ENCODE data around the gene PAPLN. TPM values are rescaled to one million over a fixed set of nuclear protein-coding genes. Genes with fewer than 3 reads are reported as not detected.
"Not testable (repeated sequence)": the region's sequence is repeated elsewhere in the genome, so short reads cannot be mapped to it uniquely, and the experiment has no call there.

The PAPLN gene
- total RNA-seq, 1 donor = 0.31 TPM

DNA sequence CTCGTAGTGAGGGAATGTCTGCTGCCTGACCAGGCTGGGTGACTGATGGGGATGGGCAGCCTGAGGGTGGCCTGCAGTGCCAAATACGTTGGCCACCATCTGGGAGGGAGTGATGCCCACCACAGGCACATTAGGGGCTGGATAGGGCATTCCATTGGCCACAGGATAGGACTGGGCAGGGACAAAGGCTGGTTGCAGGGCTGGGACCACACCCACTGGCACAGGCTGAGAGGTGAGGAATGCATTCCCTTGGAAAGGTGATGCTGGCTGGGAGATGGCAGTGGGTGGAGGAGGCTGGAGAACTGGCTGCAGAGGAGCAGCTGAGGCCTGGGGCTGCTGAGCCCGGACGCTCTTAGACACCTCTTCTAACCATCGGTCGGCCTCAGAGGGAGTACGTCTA is 39.5 kb downstream of the PAPLN start:
- Histone ChIP-seq H3K27me3 (ENCODE audit: insufficient read depth, low read length) (no peaks in the 10 kb centered on the region), H3K4me1 (ENCODE audit: insufficient read depth, low read length) (no peaks in the 10 kb centered on the region)

DNA sequence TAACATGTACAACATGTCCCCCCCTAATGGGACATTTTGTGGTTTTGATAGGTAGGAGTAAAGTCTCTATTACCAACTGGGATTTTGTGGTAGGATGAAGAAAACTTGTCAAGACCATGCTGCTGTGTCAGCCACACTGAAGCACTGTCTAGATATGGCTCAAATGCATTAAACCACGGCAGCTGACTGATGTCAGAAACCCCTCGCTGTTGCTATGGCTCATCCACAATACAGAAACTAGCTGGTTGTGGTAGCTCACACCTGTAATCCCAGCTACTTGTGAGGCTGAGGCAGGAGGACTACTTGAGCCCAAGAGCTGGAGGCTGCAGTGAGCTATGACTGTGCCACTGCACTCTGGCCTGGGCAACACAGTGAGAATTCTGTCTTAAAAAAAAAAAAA is 40.1 kb downstream of the PAPLN start:
- Histone ChIP-seq H3K4me3 (ENCODE audit: low read length) (no peak overlapping the region), H3K27me3 (ENCODE audit: insufficient read depth, low read length) (no peaks in the 10 kb centered on the region), H3K9me3 (ENCODE audit: low read depth, low read length) (no peaks in the 10 kb centered on the region), H3K4me1 (ENCODE audit: insufficient read depth, low read length) (no peaks in the 10 kb centered on the region)

More for the DNA sequence above, 39.5 kb downstream of the PAPLN start:
- Histone ChIP-seq H3K4me3 (ENCODE audit: low read length) (no peak overlapping the region), H3K9me3 (ENCODE audit: low read depth, low read length) (no peaks in the 10 kb centered on the region)

DNA sequence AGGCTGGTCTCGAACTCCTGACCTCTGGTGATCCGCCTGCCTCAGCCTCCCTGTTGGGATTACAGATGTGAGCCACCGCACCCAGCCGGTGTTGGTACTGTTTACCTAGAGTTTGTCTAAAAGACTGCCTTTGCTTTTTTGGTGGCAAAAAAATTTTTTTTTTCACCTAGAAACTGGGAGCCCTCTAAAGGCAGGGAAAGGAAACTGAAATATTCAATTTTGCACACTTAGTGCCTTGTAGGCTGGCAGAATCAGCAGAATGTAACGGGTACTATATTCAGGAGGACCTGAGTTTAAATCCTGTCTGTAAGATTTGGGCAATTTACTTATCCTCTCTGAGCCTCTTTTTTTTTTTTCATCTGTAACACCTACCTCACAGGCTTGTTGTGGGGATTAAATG is 43.6 kb downstream of the PAPLN start:
- no peaks in the 10 kb centered on the region for H3K27me3 ChIP-seq (ENCODE audit: insufficient read depth, low read length)
- H3K4me1 ChIP-seq (ENCODE audit: insufficient read depth, low read length) = no peaks in the 10 kb centered on the region
- no peak overlapping the region for H3K4me3 ChIP-seq (ENCODE audit: low read length)
- H3K9me3 ChIP-seq (ENCODE audit: low read depth, low read length) = no peaks in the 10 kb centered on the region

DNA sequence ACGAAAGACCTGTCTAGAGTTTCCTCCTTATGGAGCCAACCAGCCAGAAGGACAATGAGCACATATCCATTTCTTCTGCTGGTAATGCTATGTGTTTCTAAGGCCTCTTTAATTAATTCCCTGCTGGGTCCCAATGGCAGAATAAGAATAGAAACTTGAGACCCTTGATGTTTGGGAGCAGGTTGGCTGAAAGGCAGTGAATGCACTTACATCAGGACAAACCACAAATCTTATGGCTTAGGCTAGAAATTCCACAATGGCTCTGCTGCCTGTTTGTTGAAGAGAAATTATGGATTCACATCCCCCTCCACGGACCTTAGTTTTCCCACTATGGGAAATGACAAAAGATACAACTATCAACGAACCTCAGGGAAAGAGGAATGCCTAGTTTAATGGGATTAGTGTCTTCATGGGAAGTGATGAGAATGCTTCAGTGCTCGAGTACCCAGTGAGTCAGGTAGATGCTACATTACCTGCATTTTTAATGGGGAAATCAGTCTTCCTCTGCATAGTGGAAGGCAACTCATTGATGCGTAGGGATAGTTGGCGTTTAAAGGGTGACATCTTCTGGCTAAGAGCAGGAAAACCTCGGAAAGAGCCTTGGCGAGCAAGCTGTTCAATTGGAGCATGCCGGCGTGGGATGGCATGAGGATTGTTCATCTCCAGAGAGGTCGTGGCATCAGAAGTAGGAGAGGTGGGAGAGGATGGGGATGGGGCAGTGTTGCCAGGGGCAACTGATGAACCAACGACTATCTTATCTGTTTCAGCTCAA is 46.5 kb downstream of the PAPLN start:
- Histone ChIP-seq H3K27me3 (ENCODE audit: insufficient read depth, low read length) (no peaks in the 10 kb centered on the region), H3K4me1 (ENCODE audit: insufficient read depth, low read length) (no peaks in the 10 kb centered on the region), H3K9me3 (ENCODE audit: low read depth, low read length) (no peaks in the 10 kb centered on the region), H3K4me3 (ENCODE audit: low read length) (no peak overlapping the region)

DNA sequence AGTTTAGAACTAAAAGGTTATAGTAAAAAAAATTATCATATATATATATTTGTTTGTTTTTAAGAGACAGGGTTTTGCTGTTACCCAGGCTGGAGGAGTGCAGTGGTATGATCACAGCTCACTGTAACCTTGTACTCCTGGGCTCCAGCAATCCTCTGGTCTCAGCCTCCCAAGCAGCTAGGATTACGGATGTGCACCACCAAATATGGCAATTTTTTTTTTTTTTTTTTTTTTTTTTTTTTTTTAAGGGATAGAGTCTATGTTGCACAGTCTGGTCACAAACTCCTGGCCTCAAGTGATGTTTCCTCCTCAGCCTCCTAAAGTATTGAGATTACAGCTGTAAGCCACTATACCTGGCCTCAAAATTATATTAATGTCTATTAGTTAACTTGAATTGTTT is 48.7 kb downstream of the PAPLN start:
- H3K4me1 ChIP-seq (ENCODE audit: insufficient read depth, low read length) = no peaks in the 10 kb centered on the region
- H3K27me3 ChIP-seq (ENCODE audit: insufficient read depth, low read length) = no peaks in the 10 kb centered on the region
- no peak overlapping the region for H3K4me3 ChIP-seq (ENCODE audit: low read length)
- no peaks in the 10 kb centered on the region for H3K9me3 ChIP-seq (ENCODE audit: low read depth, low read length)

DNA sequence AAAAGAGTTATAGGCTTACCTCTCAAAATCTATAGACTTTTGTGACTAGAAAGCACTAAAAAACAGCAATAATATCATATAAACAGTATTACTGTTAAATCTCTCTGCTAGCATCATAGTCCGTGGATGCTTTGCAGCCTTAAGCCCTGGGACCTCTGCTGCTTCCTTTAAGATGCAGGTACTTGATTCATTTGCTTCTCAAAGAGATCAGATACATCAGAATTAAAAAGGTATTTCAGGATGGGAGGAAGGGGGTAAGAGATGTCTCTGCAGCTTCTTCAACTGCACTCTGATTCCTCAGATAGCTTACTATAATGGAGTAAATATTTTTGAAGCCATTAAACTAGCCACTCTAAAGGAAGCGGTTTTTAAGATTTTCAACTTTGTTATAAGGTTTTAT is 49.3 kb downstream of the PAPLN start:
- H3K27me3 ChIP-seq (ENCODE audit: insufficient read depth, low read length) = no peaks in the 10 kb centered on the region
- no peaks in the 10 kb centered on the region for H3K4me1 ChIP-seq (ENCODE audit: insufficient read depth, low read length)
- H3K9me3 ChIP-seq (ENCODE audit: low read depth, low read length) = no peaks in the 10 kb centered on the region
- no peak overlapping the region for H3K4me3 ChIP-seq (ENCODE audit: low read length)

DNA sequence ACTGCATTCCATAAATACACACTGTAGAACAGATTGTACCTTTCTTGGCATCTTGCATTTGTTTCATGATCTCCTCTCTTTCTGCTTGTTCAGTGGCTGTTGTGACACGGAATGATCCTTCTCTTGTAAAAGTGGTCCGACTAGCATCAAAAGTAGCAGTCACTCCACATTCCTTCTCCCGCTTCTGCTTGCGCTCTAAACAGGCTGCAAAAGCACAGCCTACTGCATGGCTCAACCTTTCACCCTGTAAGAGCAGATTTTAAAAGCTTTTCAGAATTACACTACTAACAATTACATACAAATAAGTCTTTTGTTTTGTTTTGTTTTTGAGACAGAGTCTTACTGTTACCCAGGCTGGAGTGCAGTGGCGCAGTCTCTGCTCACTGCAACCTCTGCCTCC is 49.8 kb downstream of the PAPLN start:
- H3K4me3 ChIP-seq (ENCODE audit: low read length) = no peak overlapping the region
- H3K27me3 ChIP-seq (ENCODE audit: insufficient read depth, low read length) = no peaks in the 10 kb centered on the region
- H3K9me3 ChIP-seq (ENCODE audit: low read depth, low read length) = no peaks in the 10 kb centered on the region
- no peaks in the 10 kb centered on the region for H3K4me1 ChIP-seq (ENCODE audit: insufficient read depth, low read length)

DNA sequence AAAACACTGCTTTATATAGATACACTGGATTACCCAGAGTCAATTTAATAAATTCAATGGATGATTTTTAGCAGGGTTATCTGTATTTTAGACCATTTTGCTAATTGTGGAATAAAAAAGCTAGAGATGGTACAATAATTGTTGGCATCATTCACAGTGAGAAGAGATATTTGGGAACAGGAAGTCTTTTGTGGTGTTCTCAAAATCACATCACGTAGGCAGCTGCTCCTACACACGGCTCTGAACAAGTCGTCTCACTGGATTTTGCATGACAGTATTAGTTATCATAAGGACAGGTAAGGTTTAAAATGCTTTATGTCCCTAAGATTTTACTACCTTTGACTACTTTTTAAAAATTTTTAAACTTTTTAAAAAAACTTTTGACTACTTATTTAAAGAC is 52.0 kb downstream of the PAPLN start:
- no peak overlapping the region for H3K4me3 ChIP-seq (ENCODE audit: low read length)
- H3K9me3 ChIP-seq (ENCODE audit: low read depth, low read length) = no peaks in the 10 kb centered on the region
- H3K27me3 ChIP-seq (ENCODE audit: insufficient read depth, low read length) = no peaks in the 10 kb centered on the region
- H3K4me1 ChIP-seq (ENCODE audit: insufficient read depth, low read length) = no peaks in the 10 kb centered on the region

DNA sequence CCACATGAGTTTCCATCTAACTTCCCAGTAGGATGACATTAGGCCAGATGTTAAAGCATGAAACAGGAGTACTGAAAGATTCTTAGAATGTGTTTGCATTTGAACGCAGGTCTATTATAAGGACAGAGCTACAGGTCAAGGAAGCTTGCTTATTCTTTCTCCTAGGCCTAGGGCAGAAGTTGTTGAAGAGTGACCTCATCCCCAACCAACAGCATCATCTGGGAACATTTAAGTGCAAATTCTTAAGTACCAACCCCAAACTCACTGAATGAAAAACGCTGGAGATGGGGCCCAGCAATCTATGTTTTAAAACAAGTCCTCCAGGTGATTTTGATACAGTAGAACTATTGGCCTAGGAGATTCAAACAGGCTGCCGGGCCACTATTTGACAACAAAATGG is 52.4 kb downstream of the PAPLN start:
- Histone ChIP-seq H3K27me3 (ENCODE audit: insufficient read depth, low read length) (no peaks in the 10 kb centered on the region), H3K4me1 (ENCODE audit: insufficient read depth, low read length) (no peaks in the 10 kb centered on the region), H3K9me3 (ENCODE audit: low read depth, low read length) (no peaks in the 10 kb centered on the region), H3K4me3 (ENCODE audit: low read length) (no peak overlapping the region)

DNA sequence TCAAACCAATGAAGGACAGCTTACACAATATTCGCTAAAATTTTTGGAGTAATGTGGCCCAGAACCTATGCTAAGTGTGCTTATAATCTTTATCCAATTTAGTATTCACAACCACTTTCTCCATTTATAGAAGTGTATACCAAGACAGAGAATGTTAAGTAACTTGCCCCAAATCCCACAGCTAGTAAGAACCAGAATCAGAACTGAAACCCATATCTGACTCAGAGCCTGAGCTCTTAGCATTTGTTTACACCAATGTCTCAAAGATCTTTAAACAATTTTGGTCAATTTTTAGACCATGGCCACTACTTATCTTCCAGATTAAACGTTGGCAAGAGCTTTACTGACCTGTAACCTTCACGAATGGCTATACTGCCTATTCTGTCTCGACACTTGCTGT is 53.0 kb downstream of the PAPLN start:
- Histone ChIP-seq H3K4me3 (ENCODE audit: low read length) (no peak overlapping the region), H3K27me3 (ENCODE audit: insufficient read depth, low read length) (no peaks in the 10 kb centered on the region), H3K4me1 (ENCODE audit: insufficient read depth, low read length) (no peaks in the 10 kb centered on the region), H3K9me3 (ENCODE audit: low read depth, low read length) (no peaks in the 10 kb centered on the region)

DNA sequence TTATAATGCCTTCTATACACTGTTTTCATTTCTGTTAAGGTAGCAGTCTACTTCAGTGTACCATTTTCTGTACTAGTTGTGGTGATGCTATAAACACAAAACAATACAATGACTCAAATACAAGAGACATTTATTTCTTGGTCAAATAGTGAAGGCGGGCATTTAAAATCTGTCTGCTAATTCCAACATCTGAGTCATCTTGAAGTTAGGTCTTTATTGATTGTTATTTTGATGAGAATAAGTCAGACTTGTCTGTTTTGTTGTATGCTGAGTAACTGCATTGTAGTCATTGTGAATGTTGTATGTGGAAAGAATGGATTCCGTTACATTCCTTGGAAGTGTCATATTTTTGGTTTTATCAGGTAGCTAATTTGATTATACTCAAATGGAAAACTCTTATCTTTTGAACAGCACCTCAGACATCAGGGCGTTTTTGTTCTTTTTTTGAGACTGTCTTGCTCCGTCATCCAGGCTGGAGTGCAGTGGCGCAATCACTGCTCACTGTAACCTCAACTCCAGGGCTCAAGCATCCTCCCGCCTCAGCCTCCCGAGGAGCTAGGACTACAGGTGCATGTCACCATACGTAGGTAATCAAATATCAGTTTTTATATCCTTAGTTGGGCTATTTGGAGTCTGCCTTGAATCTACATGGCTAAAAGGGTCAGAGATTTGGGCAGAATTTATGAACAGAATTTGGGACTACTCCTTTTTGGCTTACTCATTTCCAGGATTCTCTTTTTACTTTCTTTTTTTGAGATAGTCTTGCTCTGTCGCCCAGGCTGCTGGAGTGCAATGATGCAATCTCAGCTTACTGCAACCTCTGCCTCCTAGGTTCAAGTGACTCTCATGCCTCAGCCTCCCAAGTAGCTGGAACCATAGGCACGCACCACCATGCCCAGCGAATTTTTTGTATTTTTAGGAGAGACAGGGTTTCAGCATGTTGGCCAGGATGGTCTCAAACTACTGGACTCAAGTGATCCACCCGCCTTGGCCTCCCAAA is 56.8 kb downstream of the PAPLN start:
- no peaks in the 10 kb centered on the region for H3K9me3 ChIP-seq (ENCODE audit: low read depth, low read length)
- H3K27me3 ChIP-seq (ENCODE audit: insufficient read depth, low read length) = no peaks in the 10 kb centered on the region
- no peaks in the 10 kb centered on the region for H3K4me1 ChIP-seq (ENCODE audit: insufficient read depth, low read length)
- no peak overlapping the region for H3K4me3 ChIP-seq (ENCODE audit: low read length)

DNA sequence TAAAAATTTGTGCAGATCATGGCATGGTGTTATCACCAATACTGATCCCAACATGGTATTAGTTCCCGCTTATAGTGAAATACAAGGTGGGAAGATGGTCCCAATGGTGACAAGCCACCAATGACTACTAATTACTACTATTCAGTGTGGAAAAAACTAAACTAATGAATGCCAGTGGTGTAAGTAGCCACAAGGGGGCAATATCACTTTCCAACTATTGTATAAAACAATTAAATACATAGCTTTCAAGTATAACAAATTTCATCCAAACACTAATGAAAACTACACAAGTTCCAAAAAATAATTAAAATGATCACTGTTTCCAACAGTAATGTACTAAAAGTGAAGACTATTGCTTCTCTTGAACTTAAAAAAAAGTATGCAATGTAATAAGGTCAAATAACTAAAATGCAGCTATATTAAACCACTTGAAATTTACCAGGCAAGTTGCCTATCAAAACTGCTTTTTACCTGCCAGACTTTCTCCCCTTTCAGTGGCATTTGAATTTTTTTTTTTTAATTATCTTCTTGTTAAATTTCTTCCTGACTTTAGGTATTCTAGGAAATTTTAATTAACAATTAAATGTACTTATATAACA is 58.0 kb downstream of the PAPLN start:
- no peaks in the 10 kb centered on the region for H3K27me3 ChIP-seq (ENCODE audit: insufficient read depth, low read length)
- H3K9me3 ChIP-seq (ENCODE audit: low read depth, low read length) = no peaks in the 10 kb centered on the region
- H3K4me1 ChIP-seq (ENCODE audit: insufficient read depth, low read length) = no peaks in the 10 kb centered on the region
- H3K4me3 ChIP-seq (ENCODE audit: low read length) = no peak overlapping the region

DNA sequence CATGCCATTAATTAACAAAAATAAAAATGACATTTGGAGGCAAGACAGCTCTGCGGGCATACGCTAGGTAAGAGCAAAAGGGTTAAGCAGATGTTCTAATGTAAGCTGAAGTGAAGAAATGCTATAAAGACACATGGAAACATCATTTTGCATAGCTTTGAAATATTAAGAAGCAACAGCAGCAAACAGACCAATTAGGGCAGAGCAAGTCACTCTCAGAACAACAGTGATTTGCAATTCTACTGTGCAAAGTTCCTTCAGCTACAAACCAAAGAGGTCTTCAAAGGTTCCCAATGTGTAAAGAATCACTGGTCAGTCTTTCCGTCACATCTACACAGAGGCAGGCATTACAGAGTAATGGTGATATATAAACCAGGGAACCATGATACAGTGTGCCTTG is 68.2 kb downstream of the PAPLN start:
- Histone ChIP-seq H3K4me3 (ENCODE audit: low read length) (no peak overlapping the region), H3K9me3 (ENCODE audit: low read depth, low read length) (no peaks in the 10 kb centered on the region), H3K27me3 (ENCODE audit: insufficient read depth, low read length) (no peaks in the 10 kb centered on the region), H3K4me1 (ENCODE audit: insufficient read depth, low read length) (peaks cover 7% of the 10 kb centered on the region)

DNA sequence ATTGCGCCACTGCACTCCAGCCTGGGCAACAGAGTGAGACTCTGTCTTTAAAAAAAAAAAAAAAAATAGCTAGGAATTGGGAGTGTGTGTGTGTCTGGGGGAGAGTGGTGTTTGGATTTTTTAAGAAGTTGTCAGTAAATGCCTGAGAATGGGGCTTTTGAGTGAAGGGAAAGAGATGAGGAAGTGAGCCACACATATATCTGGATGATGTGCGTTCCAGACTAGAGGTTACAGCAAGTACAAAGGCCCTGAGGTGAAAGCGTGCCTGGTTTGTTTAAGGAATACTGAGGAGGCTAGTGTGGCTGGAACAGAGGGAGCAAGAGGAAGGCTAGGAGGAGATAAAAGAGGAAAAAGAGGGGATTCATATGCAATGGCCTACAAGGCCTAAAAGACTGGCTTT is 70.0 kb downstream of the PAPLN start:
- no peak overlapping the region for H3K4me3 ChIP-seq (ENCODE audit: low read length)
- no peaks in the 10 kb centered on the region for H3K27me3 ChIP-seq (ENCODE audit: insufficient read depth, low read length)
- H3K9me3 ChIP-seq (ENCODE audit: low read depth, low read length) = no peaks in the 10 kb centered on the region
- peaks cover 22% of the 10 kb centered on the region for H3K4me1 ChIP-seq (ENCODE audit: insufficient read depth, low read length)

DNA sequence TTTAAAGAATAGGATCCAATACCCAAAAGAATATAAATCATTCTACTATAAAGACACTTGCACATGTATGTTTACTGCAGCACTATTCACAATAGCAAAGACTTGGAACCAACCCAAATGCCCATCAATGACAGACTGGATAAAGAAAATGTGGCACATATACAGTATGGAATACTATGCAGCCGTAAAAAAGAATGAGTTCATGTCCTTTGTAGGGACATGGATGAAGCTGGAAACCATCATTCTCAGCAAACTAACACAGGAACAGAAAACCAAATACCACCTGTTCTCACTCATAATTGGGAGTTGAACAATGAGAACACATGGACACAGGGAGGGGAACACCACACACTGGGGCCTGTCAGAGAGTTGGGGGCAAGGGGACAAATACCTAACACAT is 71.9 kb downstream of the PAPLN start:
- H3K9me3 ChIP-seq (ENCODE audit: low read depth, low read length); H3K27me3 ChIP-seq (ENCODE audit: insufficient read depth, low read length); H3K4me3 ChIP-seq (ENCODE audit: low read length): not testable (repeated sequence)
- H3K4me1 ChIP-seq (ENCODE audit: insufficient read depth, low read length) = peaks cover 24% of the 10 kb centered on the region

Data from mononuclear cell (primary cell).